Liver (tissue), 9 donors: ENCODE measurements around the gene MEF2B. TPM values are rescaled to one million over a fixed set of nuclear protein-coding genes. Genes with fewer than 3 reads are reported as not detected.

Experiments used
- DNase-seq: peaks from one replicate; pipeline ENCODE4 v3.0.0-alpha.2; 2017; ENCODE audit warnings: low spot score
- H3K27ac ChIP-seq, 2 donors: one replicate each; pipeline ENCODE4 v1.7.0; 2013; ENCODE audit warnings: inconsistent platforms in 2 of 2, low read length in 2 of 2, control low read depth in 1 of 2, low read depth in 1 of 2, mild to moderate bottlenecking in 1 of 2
- H3K27me3 ChIP-seq, 4 donors: one replicate each; pipeline versions ENCODE4 v1.6.1 to v1.7.0; 2013; ENCODE audit warnings: low read length in 3 of 4, inconsistent platforms in 1 of 4, mild to moderate bottlenecking in 1 of 4, moderate library complexity in 1 of 4; ENCODE audit not compliant: control insufficient read depth in 4 of 4, insufficient read depth in 4 of 4
- H3K36me3 ChIP-seq, 4 donors: one replicate each; pipeline versions ENCODE4 v1.6.1 to v1.7.0; 2013; ENCODE audit warnings: low read length in 3 of 4, mild to moderate bottlenecking in 3 of 4, low read depth in 1 of 4, moderate library complexity in 1 of 4; ENCODE audit not compliant: control insufficient read depth in 4 of 4, insufficient read depth in 3 of 4
- H3K4me1 ChIP-seq, 4 donors: one replicate each; pipeline versions ENCODE4 v1.6.1 to v1.7.0; 2013; ENCODE audit warnings: low read length in 3 of 4, mild to moderate bottlenecking in 3 of 4, moderate library complexity in 1 of 4; ENCODE audit not compliant: control insufficient read depth in 4 of 4, insufficient read depth in 4 of 4
- H3K4me3 ChIP-seq, 3 donors: one replicate each; pipeline versions ENCODE4 v1.6.1 to v1.7.0; 2013; ENCODE audit warnings: low read length in 3 of 3, control low read depth in 1 of 3, low read depth in 1 of 3, mild to moderate bottlenecking in 1 of 3
- H3K9ac ChIP-seq, 2 donors: one replicate each; pipeline ENCODE4 v1.7.0; 2013; ENCODE audit warnings: low read length in 2 of 2, mild to moderate bottlenecking in 2 of 2, moderate library complexity in 2 of 2, control low read depth in 1 of 2, low read depth in 1 of 2
- H3K9me3 ChIP-seq, 4 donors: one replicate each; pipeline versions ENCODE4 v1.6.1 to v1.7.0; 2013; ENCODE audit warnings: low read length in 3 of 4; ENCODE audit not compliant: control insufficient read depth in 4 of 4
- EGR1 ChIP-seq, 2 donors: IDR thresholded peaks; 2 replicates each; pipeline ENCODE4 v1.6.1; 2016 to 2018; ENCODE audit warnings: antibody characterized with exemption in 2 of 2, low read depth in 2 of 2
- FOXA1 ChIP-seq: IDR thresholded peaks from 2 replicates; pipeline ENCODE4 v1.6.1; 2016; ENCODE audit warnings: antibody characterized with exemption
- FOXA2 ChIP-seq: IDR thresholded peaks from 2 replicates; pipeline ENCODE4 v1.6.1; 2016; ENCODE audit warnings: antibody characterized with exemption
- GABPA ChIP-seq, 2 donors: IDR thresholded peaks in 1 of 2; conservative IDR thresholded peaks in 1 of 2; 2 replicates each; pipeline ENCODE4 v1.6.1; 2016; ENCODE audit warnings: antibody characterized with exemption in 2 of 2, mild to moderate bottlenecking in 1 of 2, moderate library complexity in 1 of 2
- HNF4A ChIP-seq, 2 donors: conservative IDR thresholded peaks; 2 replicates each; pipeline ENCODE4 v1.6.1; 2016; ENCODE audit warnings: antibody characterized with exemption in 2 of 2, mild to moderate bottlenecking in 2 of 2
- HNF4G ChIP-seq: IDR thresholded peaks from 2 replicates; pipeline ENCODE4 v1.6.1; 2016; ENCODE audit warnings: antibody characterized with exemption
- JUND ChIP-seq, 2 donors: IDR thresholded peaks; 2 replicates each; pipeline ENCODE4 v1.6.1; 2016; ENCODE audit warnings: antibody characterized with exemption in 2 of 2
- NR2F2 ChIP-seq: IDR thresholded peaks from 2 replicates; pipeline ENCODE4 v1.6.1; 2016; ENCODE audit warnings: antibody characterized with exemption
- RAD21 ChIP-seq, 2 donors: IDR thresholded peaks; 2 replicates each; pipeline ENCODE4 v1.6.1; 2016; ENCODE audit warnings: antibody characterized with exemption in 2 of 2, mild to moderate bottlenecking in 2 of 2
- RXRA ChIP-seq, 2 donors: IDR thresholded peaks; 2 replicates each; pipeline ENCODE4 v1.6.1; 2017 to 2018; ENCODE audit warnings: antibody characterized with exemption in 2 of 2, mild to moderate bottlenecking in 1 of 2
- SP1 ChIP-seq: IDR thresholded peaks from 2 replicates; pipeline ENCODE4 v1.6.1; 2018; ENCODE audit warnings: antibody characterized with exemption, mild to moderate bottlenecking
- TAF1 ChIP-seq: conservative IDR thresholded peaks from 2 replicates; pipeline ENCODE4 v1.6.1; 2016; ENCODE audit warnings: antibody characterized with exemption, mild to moderate bottlenecking
- YY1 ChIP-seq: IDR thresholded peaks from 2 replicates; pipeline ENCODE4 v1.6.1; 2016; ENCODE audit warnings: antibody characterized with exemption, mild to moderate bottlenecking
- WGBS: extraction: QIAGEN DNeasy Blood & Tissue Kit; methylation state at CpG from one replicate; pipeline ENCODE4 v1.1.7; 2013; 5-methylcytosine and 5-hydroxymethylcytosine counted together
- polyA plus RNA-seq, 2 donors: library from polyadenylated mRNA; stranded (reverse) in 1 of 2; unstranded in 1 of 2; fragments of 200-250 nt in 1 of 2; fragments of >200 nt in 1 of 2; fragmentation: Nextera tagmentation in 1 of 2; extraction: Ambion mirVana in 1 of 2; gene quantifications; one replicate each; pipeline versions ENCODE4 v1.2.1 to v1.2.3, GENCODE V29; 2013 to 2015
- total RNA-seq, 2 donors: library from RNA; depleted of rRNA; stranded (reverse); fragments of >200 nt; gene quantifications; one replicate each; pipeline ENCODE4 v1.2.3, GENCODE V29; 2014
- TF ChIP-seq, protein P1 (sequence below): fragments of 150-350 bp; IDR thresholded peaks from 2 replicates; pipeline ENCODE4 v1.5.1; 2017; ENCODE audit warnings: improper control_type of control experiment, low read depth, low read length; ENCODE audit not compliant: missing input control
- TF ChIP-seq, protein P2 (sequence below): IDR thresholded peaks from 2 replicates; pipeline ENCODE4 v1.6.1; 2016; ENCODE audit warnings: antibody characterized with exemption
- TF ChIP-seq, protein P3 (sequence below): IDR thresholded peaks from 2 replicates; pipeline ENCODE4 v1.6.1; 2016; ENCODE audit warnings: antibody characterized with exemption
- TF ChIP-seq, protein P4 (sequence below): IDR thresholded peaks from 2 replicates; pipeline ENCODE4 v1.6.1; 2016; ENCODE audit warnings: antibody characterized with exemption
- TF ChIP-seq, protein P5 (sequence below): IDR thresholded peaks from 2 replicates; pipeline ENCODE4 v1.6.1; 2016; ENCODE audit warnings: antibody characterized with exemption, mild to moderate bottlenecking
- donor health status: healthy.
- donor health status: healthy.
- donor health status: healthy.
- donor health status: healthy.
- donor health status: healthy.

MEF2B gene
- total and polyA plus RNA-seq, 4 donors = 0.08 to 0.39 (median 0.30) TPM; not detected in 1

DNA sequence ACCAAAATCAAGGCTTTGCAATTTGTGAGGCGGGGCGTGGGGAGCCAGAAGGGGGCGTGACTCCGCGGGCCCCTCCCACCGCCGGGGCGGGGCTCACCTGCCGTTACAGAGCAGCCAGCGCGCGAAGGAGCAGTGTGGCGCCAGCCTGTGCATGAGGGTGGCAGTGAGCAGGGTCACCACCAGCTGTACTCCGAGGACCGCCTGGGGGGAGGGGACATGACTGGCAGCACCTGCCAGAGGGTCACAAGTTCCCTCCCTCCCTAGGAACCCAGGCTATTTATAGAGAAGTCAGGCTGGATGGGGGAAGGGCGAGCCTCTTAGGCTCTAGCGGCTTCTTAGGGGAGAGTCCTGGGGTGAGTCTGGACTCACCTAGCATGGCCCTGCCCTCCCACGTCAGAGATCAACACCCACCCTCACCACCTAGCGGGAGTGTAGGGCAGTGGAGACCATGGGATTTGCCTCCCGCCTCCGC, 35.3 kb downstream of the MEF2B start:
- peaks cover 0 to 15% (median 11%) of the 10 kb centered on the region in 4 donors for H3K4me1 ChIP-seq
- TF ChIP-seq SP1 = no peak
- no peak for TF ChIP-seq TAF1
- no peak for TF ChIP-seq RAD21 (IDR thresholded peaks at IDR 0.05)
- TF ChIP-seq GABPA (IDR thresholded peaks at IDR 0.05 in 1 of 2, conservative IDR thresholded peaks at IDR 0.05 in 1 of 2) = no peak
- no peak for TF ChIP-seq FOXA1
- TF ChIP-seq, protein P1, sequence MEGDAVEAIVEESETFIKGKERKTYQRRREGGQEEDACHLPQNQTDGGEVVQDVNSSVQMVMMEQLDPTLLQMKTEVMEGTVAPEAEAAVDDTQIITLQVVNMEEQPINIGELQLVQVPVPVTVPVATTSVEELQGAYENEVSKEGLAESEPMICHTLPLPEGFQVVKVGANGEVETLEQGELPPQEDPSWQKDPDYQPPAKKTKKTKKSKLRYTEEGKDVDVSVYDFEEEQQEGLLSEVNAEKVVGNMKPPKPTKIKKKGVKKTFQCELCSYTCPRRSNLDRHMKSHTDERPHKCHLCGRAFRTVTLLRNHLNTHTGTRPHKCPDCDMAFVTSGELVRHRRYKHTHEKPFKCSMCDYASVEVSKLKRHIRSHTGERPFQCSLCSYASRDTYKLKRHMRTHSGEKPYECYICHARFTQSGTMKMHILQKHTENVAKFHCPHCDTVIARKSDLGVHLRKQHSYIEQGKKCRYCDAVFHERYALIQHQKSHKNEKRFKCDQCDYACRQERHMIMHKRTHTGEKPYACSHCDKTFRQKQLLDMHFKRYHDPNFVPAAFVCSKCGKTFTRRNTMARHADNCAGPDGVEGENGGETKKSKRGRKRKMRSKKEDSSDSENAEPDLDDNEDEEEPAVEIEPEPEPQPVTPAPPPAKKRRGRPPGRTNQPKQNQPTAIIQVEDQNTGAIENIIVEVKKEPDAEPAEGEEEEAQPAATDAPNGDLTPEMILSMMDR = no peak
- no peak for TF ChIP-seq JUND (IDR thresholded peaks at IDR 0.05)
- no peak for TF ChIP-seq YY1
- no peak for TF ChIP-seq EGR1 (IDR thresholded peaks at IDR 0.05; ENCODE audit: low read depth in 2 of 2)
- TF ChIP-seq NR2F2 = no peak
- TF ChIP-seq, protein P2, sequence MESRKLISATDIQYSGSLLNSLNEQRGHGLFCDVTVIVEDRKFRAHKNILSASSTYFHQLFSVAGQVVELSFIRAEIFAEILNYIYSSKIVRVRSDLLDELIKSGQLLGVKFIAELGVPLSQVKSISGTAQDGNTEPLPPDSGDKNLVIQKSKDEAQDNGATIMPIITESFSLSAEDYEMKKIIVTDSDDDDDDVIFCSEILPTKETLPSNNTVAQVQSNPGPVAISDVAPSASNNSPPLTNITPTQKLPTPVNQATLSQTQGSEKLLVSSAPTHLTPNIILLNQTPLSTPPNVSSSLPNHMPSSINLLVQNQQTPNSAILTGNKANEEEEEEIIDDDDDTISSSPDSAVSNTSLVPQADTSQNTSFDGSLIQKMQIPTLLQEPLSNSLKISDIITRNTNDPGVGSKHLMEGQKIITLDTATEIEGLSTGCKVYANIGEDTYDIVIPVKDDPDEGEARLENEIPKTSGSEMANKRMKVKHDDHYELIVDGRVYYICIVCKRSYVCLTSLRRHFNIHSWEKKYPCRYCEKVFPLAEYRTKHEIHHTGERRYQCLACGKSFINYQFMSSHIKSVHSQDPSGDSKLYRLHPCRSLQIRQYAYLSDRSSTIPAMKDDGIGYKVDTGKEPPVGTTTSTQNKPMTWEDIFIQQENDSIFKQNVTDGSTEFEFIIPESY = no peak
- TF ChIP-seq HNF4A (conservative IDR thresholded peaks at IDR 0.05) = no peak
- TF ChIP-seq, protein P3, sequence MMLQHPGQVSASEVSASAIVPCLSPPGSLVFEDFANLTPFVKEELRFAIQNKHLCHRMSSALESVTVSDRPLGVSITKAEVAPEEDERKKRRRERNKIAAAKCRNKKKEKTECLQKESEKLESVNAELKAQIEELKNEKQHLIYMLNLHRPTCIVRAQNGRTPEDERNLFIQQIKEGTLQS = no peak
- no peak for TF ChIP-seq FOXA2
- TF ChIP-seq, protein P4, sequence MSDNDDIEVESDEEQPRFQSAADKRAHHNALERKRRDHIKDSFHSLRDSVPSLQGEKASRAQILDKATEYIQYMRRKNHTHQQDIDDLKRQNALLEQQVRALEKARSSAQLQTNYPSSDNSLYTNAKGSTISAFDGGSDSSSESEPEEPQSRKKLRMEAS = no peak
- TF ChIP-seq, protein P5, sequence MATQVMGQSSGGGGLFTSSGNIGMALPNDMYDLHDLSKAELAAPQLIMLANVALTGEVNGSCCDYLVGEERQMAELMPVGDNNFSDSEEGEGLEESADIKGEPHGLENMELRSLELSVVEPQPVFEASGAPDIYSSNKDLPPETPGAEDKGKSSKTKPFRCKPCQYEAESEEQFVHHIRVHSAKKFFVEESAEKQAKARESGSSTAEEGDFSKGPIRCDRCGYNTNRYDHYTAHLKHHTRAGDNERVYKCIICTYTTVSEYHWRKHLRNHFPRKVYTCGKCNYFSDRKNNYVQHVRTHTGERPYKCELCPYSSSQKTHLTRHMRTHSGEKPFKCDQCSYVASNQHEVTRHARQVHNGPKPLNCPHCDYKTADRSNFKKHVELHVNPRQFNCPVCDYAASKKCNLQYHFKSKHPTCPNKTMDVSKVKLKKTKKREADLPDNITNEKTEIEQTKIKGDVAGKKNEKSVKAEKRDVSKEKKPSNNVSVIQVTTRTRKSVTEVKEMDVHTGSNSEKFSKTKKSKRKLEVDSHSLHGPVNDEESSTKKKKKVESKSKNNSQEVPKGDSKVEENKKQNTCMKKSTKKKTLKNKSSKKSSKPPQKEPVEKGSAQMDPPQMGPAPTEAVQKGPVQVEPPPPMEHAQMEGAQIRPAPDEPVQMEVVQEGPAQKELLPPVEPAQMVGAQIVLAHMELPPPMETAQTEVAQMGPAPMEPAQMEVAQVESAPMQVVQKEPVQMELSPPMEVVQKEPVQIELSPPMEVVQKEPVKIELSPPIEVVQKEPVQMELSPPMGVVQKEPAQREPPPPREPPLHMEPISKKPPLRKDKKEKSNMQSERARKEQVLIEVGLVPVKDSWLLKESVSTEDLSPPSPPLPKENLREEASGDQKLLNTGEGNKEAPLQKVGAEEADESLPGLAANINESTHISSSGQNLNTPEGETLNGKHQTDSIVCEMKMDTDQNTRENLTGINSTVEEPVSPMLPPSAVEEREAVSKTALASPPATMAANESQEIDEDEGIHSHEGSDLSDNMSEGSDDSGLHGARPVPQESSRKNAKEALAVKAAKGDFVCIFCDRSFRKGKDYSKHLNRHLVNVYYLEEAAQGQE = no peak
- TF ChIP-seq HNF4G = no peak
- no peak for TF ChIP-seq RXRA (IDR thresholded peaks at IDR 0.05)
- H3K27me3 ChIP-seq = no peaks in the 10 kb centered on the region
- no peaks in the 10 kb centered on the region for H3K36me3 ChIP-seq
- DNase-seq = peak; percentile 63
- H3K4me3 ChIP-seq = no peak overlapping the region
- no peak overlapping the region for H3K9ac ChIP-seq
- WGBS = 34% methylated on average over 21 of the region's 21 CpGs
- no peak overlapping the region for H3K27ac ChIP-seq
- H3K9me3 ChIP-seq = peaks cover 0 to 6% (median 0%) of the 10 kb centered on the region in 4 donors
